GM23338 (cell line): ENCODE results near the gene FAM110A. TPM values are rescaled to one million over a fixed set of nuclear protein-coding genes. Genes with fewer than 3 reads are reported as not detected.
"Not testable (repeated sequence)": the region's sequence is repeated elsewhere in the genome, so short reads cannot be mapped to it uniquely, and the experiment has no call there.

Source experiments
- ATAC-seq: fragments of 200-7000 bp; cut with Tn5 transposase; 3 replicates; pipeline ENCODE4 v1.9.1; 2020
- DNase-seq: peaks from one replicate; pipeline ENCODE4 v3.0.0-alpha.2; 2015; ENCODE audit warnings: low spot score
- H2AFZ ChIP-seq: fragments of 200-600 bp; sonication (generic); 2 replicates; pipeline ENCODE4 v1.8.0; 2016; ENCODE audit warnings: antibody characterized with exemption, mild to moderate bottlenecking, moderate library complexity
- H3F3A ChIP-seq: fragments of 200-600 bp; sonication (generic); replicated peaks from 2 replicates; pipeline ENCODE4 v1.8.0; 2017; ENCODE audit warnings: antibody characterized with exemption, mixed run types, low read depth
- H3K27ac ChIP-seq: fragments of 200-600 bp; sonication (generic); 2 replicates; pipeline ENCODE4 v1.6.1; 2016; ENCODE audit warnings: low read depth
- H3K27me3 ChIP-seq: fragments of 200-600 bp; sonication (generic); 2 replicates; pipeline ENCODE4 v1.8.0; 2016; ENCODE audit warnings: mild to moderate bottlenecking, mixed run types, moderate library complexity; ENCODE audit not compliant: insufficient read depth
- H3K36me3 ChIP-seq: fragments of 200-600 bp; sonication (generic); 2 replicates; pipeline ENCODE4 v1.8.0; 2016; ENCODE audit warnings: mild to moderate bottlenecking; ENCODE audit not compliant: insufficient read depth
- H3K4me1 ChIP-seq: fragments of 200-600 bp; sonication (generic); 2 replicates; pipeline ENCODE4 v1.8.0; 2016; ENCODE audit warnings: mild to moderate bottlenecking, moderate library complexity; ENCODE audit not compliant: insufficient read depth
- H3K4me2 ChIP-seq: fragments of 200-600 bp; sonication (generic); 2 replicates; pipeline ENCODE4 v1.7.1; 2017; ENCODE audit warnings: mixed run types
- H3K4me3 ChIP-seq: fragments of 200-600 bp; sonication (generic); 2 replicates; pipeline ENCODE4 v1.6.1; 2016; ENCODE audit warnings: mixed run types
- H3K79me2 ChIP-seq: fragments of 200-600 bp; sonication (generic); replicated peaks from 2 replicates; pipeline ENCODE4 v1.8.0; 2017; ENCODE audit warnings: mild to moderate bottlenecking; ENCODE audit not compliant: insufficient read depth
- H3K9me2 ChIP-seq: fragments of 200-600 bp; sonication (generic); 2 replicates; pipeline ENCODE4 v1.8.0; 2017; ENCODE audit not compliant: insufficient read depth
- H4K20me1 ChIP-seq: fragments of 200-600 bp; sonication (generic); replicated peaks from 2 replicates; pipeline ENCODE4 v1.8.0; 2017; ENCODE audit warnings: mild to moderate bottlenecking; ENCODE audit not compliant: insufficient read depth
- H3K27ac Mint-ChIP-seq: 2 replicates; pipeline ENCODE4 v1.8.0; 2020; ENCODE audit warnings: inconsistent platforms, mild to moderate bottlenecking, moderate library complexity, mixed read lengths
- H3K27me3 Mint-ChIP-seq: 3 replicates; pipeline ENCODE4 v1.8.0; 2022; ENCODE audit warnings: low read depth, mild to moderate bottlenecking, moderate library complexity, mixed read lengths, inconsistent platforms; ENCODE audit not compliant: insufficient read depth, poor library complexity
- H3K36me3 Mint-ChIP-seq: 3 replicates; pipeline ENCODE4 v1.8.0; 2021; ENCODE audit warnings: low read depth, mild to moderate bottlenecking, inconsistent platforms, moderate library complexity, mixed read lengths
- H3K4me1 Mint-ChIP-seq: 3 replicates; pipeline ENCODE4 v1.8.0; 2020; ENCODE audit warnings: mild to moderate bottlenecking, inconsistent platforms, mixed read lengths
- H3K4me3 Mint-ChIP-seq: 3 replicates; pipeline ENCODE4 v1.8.0; 2021; ENCODE audit warnings: moderate library complexity, mild to moderate bottlenecking, inconsistent platforms, mixed read lengths
- H3K9me3 Mint-ChIP-seq: 3 replicates; pipeline ENCODE4 v1.8.0; 2020; ENCODE audit warnings: moderate library complexity, mild to moderate bottlenecking, inconsistent platforms, mixed read lengths
- CREB1 ChIP-seq: fragments of 250-450 bp; sonication (Bioruptor Pico); IDR thresholded peaks from 2 replicates; pipeline ENCODE4 v1.5.0; 2020; ENCODE audit warnings: low read depth, mild to moderate bottlenecking, moderate library complexity
- ETS1 ChIP-seq: IDR thresholded peaks from 2 replicates; pipeline ENCODE4 v1.6.1; 2016; ENCODE audit warnings: antibody characterized with exemption
- EZH2phosphoT487 ChIP-seq: fragments of 200-600 bp; sonication (generic); IDR thresholded peaks from one replicate; pipeline ENCODE4 v1.8.1; 2018; ENCODE audit warnings: antibody characterized with exemption; ENCODE audit not compliant: unreplicated experiment
- JUNB ChIP-seq: IDR thresholded peaks from one replicate; pipeline ENCODE4 v1.6.1; 2016; ENCODE audit warnings: antibody characterized with exemption; ENCODE audit not compliant: unreplicated experiment
- POLR2AphosphoS5 ChIP-seq: IDR thresholded peaks from 2 replicates; pipeline ENCODE4 v1.6.1; 2016; ENCODE audit warnings: antibody characterized with exemption, low read depth
- ZNF114 ChIP-seq: fragments of 250-450 bp; sonication (Bioruptor Pico); IDR thresholded peaks from 2 replicates; pipeline ENCODE4 v1.5.0; 2020; ENCODE audit warnings: mild to moderate bottlenecking, moderate library complexity
- ZNF331 ChIP-seq: fragments of 250-450 bp; sonication (Bioruptor Pico); IDR thresholded peaks from 2 replicates; pipeline ENCODE4 v1.5.0; 2020; ENCODE audit warnings: low read depth, mild to moderate bottlenecking, moderate library complexity
- ZNF462 ChIP-seq: fragments of 250-450 bp; sonication (Bioruptor Pico); IDR thresholded peaks from 2 replicates; pipeline ENCODE4 v1.5.0; 2020; ENCODE audit warnings: mild to moderate bottlenecking, moderate library complexity
- polyA plus RNA-seq: library from polyadenylated mRNA; unstranded; fragments of >200 nt; fragmentation: Nextera tagmentation; extraction: Ambion mirVana; gene quantifications from 2 replicates; pipeline ENCODE4 v1.2.1, GENCODE V29; 2016
- total RNA-seq: library from RNA; depleted of rRNA; stranded (reverse); fragments of >200 nt; shearing (Covaris generic); gene quantifications from 2 replicates; pipeline ENCODE4 v1.2.3, GENCODE V29; 2014

The FAM110A gene
- total and polyA plus RNA-seq, 2 experiments from 2014 or later: 10.7 to 13.7 TPM

GRCh38 chr20:811776-812434 lies 21.6 kb upstream of the FAM110A start:
- H3K27ac ChIP-seq, H3K4me1 Mint-ChIP-seq, H3K27me3 ChIP-seq, H3K9me2 ChIP-seq, H3K4me3 Mint-ChIP-seq, ATAC-seq, H3K4me3 ChIP-seq, H3K4me2 ChIP-seq, H4K20me1 ChIP-seq, H3K27ac Mint-ChIP-seq, H3F3A ChIP-seq, H3K36me3 ChIP-seq, H3K36me3 Mint-ChIP-seq, H3K4me1 ChIP-seq, H3K27me3 Mint-ChIP-seq, H3K79me2 ChIP-seq: not testable (repeated sequence)
- 0 out of 2 replicates have a peak overlapping the region, but pooled peaks have one; percentile 23 for H2AFZ ChIP-seq
- H3K9me3 Mint-ChIP-seq: peaks cover 24% of the 10 kb centered on the region
- peak; percentile 27 for DNase-seq

GRCh38 chr20:812435-812814 lies 21.1 kb upstream of the FAM110A start:
- H3K27me3 Mint-ChIP-seq, H3K36me3 Mint-ChIP-seq, H3F3A ChIP-seq, H3K27me3 ChIP-seq, H3K4me3 ChIP-seq, H4K20me1 ChIP-seq, DNase-seq, H3K9me2 ChIP-seq, H3K36me3 ChIP-seq, H3K4me3 Mint-ChIP-seq, H3K79me2 ChIP-seq, H3K27ac Mint-ChIP-seq, H3K4me2 ChIP-seq, ATAC-seq, H3K4me1 ChIP-seq, H3K4me1 Mint-ChIP-seq, H3K27ac ChIP-seq: not testable (repeated sequence)
- H2AFZ ChIP-seq: 0 out of 2 replicates have a peak overlapping the region, but pooled peaks have one; percentile 23
- H3K9me3 Mint-ChIP-seq: peaks cover 24% of the 10 kb centered on the region

- Histone ChIP-seq H3K79me2 (no peaks in the 10 kb centered on the region), H3K9me2 (peaks cover 6% of the 10 kb centered on the region; the same call in 1 of the 2 replicates), H3K4me3 (no peak overlapping the region), H4K20me1 (no peaks in the 10 kb centered on the region), H3F3A (no peaks in the 10 kb centered on the region), H3K27me3 (no peaks in the 10 kb centered on the region), H3K4me2 (no peak overlapping the region), H3K27ac (no peak overlapping the region), H2AFZ (no peak overlapping the region), H3K36me3 (0 out of 2 replicates have a peak, but pooled peaks cover 4% of the 10 kb centered on the region), H3K4me1 (no peaks in the 10 kb centered on the region)
- Mint-ChIP-seq H3K9me3 (peaks cover 16% of the 10 kb centered on the region), H3K4me1 (peaks cover 6% of the 10 kb centered on the region; the same call in 2 of the 3 replicates), H3K27me3 (peaks cover 5% of the 10 kb centered on the region), H3K4me3 (no peak overlapping the region), H3K36me3 (peaks cover 6% of the 10 kb centered on the region; the same call in 2 of the 3 replicates), H3K27ac (no peak overlapping the region)
- DNase-seq (no peak), ATAC-seq (no peak)
- TF ChIP-seq ETS1 (no peak), ZNF331 (CRISPR knock-in tag) (no peak), ZNF114 (no peak), CREB1 (no peak), POLR2AphosphoS5 (no peak), ZNF462 (no peak), EZH2phosphoT487 (no peak), JUNB (no peak)
These were observed 20.1 kb upstream of the FAM110A start for GRCh38 chr20:813390-813789.
